Mesenchymal stem cell (in vitro differentiated cells and primary cell): ENCODE data around the gene TRIO.

ENCODE experiments used
- DNase-seq: peaks from one replicate; pipeline ENCODE4 v3.0.0-alpha.2; 2013
- H2AFZ ChIP-seq: one replicate; pipeline ENCODE4 v1.6.1; 2013; ENCODE audit warnings: low read depth, mild to moderate bottlenecking, control low read depth, inconsistent platforms, low read length, moderate library complexity
- H2AK5ac ChIP-seq: 2 replicates; pipeline ENCODE4 v1.6.1; 2013; ENCODE audit warnings: low read length, moderate library complexity, mild to moderate bottlenecking, inconsistent platforms; ENCODE audit not compliant: severe bottlenecking
- H2BK120ac ChIP-seq: one replicate; pipeline ENCODE4 v1.6.1; 2013; ENCODE audit warnings: low read depth, mild to moderate bottlenecking, inconsistent platforms, low read length, moderate library complexity
- H2BK12ac ChIP-seq, 2 experiments: one replicate each; pipeline ENCODE4 v1.6.1; 2013; ENCODE audit warnings: inconsistent platforms in 2 of 2, low read length in 2 of 2, mild to moderate bottlenecking in 2 of 2, moderate library complexity in 2 of 2, control low read depth in 1 of 2
- H2BK15ac ChIP-seq: one replicate; pipeline ENCODE4 v1.6.1; 2013; ENCODE audit warnings: mild to moderate bottlenecking, low read depth, inconsistent platforms; ENCODE audit not compliant: poor library complexity, severe bottlenecking
- H2BK5ac ChIP-seq: 2 replicates; pipeline ENCODE4 v1.6.1; 2013; ENCODE audit warnings: low read depth, mild to moderate bottlenecking, low read length, control low read depth, inconsistent platforms; ENCODE audit not compliant: poor library complexity, severe bottlenecking
- H3K14ac ChIP-seq, 2 experiments: one replicate each; pipeline ENCODE4 v1.6.1; 2013; ENCODE audit warnings: inconsistent platforms in 2 of 2, low read length in 2 of 2, control low read depth in 1 of 2, mild to moderate bottlenecking in 1 of 2, moderate library complexity in 1 of 2
- H3K18ac ChIP-seq, 2 experiments: one replicate each; pipeline ENCODE4 v1.6.1; 2013; ENCODE audit warnings: inconsistent platforms in 2 of 2, low read length in 2 of 2, control low read depth in 1 of 2, low read depth in 1 of 2, mild to moderate bottlenecking in 1 of 2
- H3K23ac ChIP-seq, 2 experiments: one replicate each; pipeline ENCODE4 v1.6.1; 2013; ENCODE audit warnings: inconsistent platforms in 2 of 2, low read length in 2 of 2, mild to moderate bottlenecking in 2 of 2, moderate library complexity in 2 of 2, control low read depth in 1 of 2
- H3K27ac ChIP-seq: 2 replicates; pipeline ENCODE4 v1.5.1; 2013; ENCODE audit warnings: mild to moderate bottlenecking, moderate library complexity, low read length, control low read depth, inconsistent platforms; ENCODE audit not compliant: poor library complexity, severe bottlenecking
- H3K27me3 ChIP-seq, 2 experiments: 2 replicates each; pipeline versions ENCODE4 v1.6.1 to v1.7.0; 2013; ENCODE audit warnings: low read length in 2 of 2, mild to moderate bottlenecking in 2 of 2, moderate library complexity in 2 of 2, control low read depth in 1 of 2, inconsistent platforms in 1 of 2; ENCODE audit not compliant: control insufficient read depth in 1 of 2, insufficient read depth in 1 of 2
- H3K36me3 ChIP-seq, 2 experiments: 2 replicates each; pipeline versions ENCODE4 v1.6.1 to v1.7.0; 2013; ENCODE audit warnings: low read length in 2 of 2, control low read depth in 1 of 2, inconsistent platforms in 1 of 2, low read depth in 1 of 2, mild to moderate bottlenecking in 1 of 2; ENCODE audit not compliant: insufficient read depth in 2 of 2, control insufficient read depth in 1 of 2
- H3K4ac ChIP-seq, 2 experiments: one replicate each; pipeline ENCODE4 v1.6.1; 2013; ENCODE audit warnings: inconsistent platforms in 2 of 2, low read length in 2 of 2, mild to moderate bottlenecking in 2 of 2, moderate library complexity in 2 of 2, control low read depth in 1 of 2, low read depth in 1 of 2
- H3K4me1 ChIP-seq: 2 replicates; pipeline ENCODE4 v1.6.1; 2013; ENCODE audit warnings: low read depth, low read length, control low read depth; ENCODE audit not compliant: control insufficient read depth, insufficient read depth
- H3K4me2 ChIP-seq: 2 replicates; pipeline ENCODE4 v1.6.1; 2013; ENCODE audit warnings: low read length, mild to moderate bottlenecking, inconsistent platforms; ENCODE audit not compliant: poor library complexity, severe bottlenecking
- H3K4me3 ChIP-seq, 2 experiments: 2 replicates each; pipeline versions ENCODE4 v1.5.1 to v1.7.0; 2013; ENCODE audit warnings: low read length in 2 of 2, mild to moderate bottlenecking in 2 of 2, control low read depth in 1 of 2, low read depth in 1 of 2; ENCODE audit not compliant: insufficient read depth in 1 of 2
- H3K79me1 ChIP-seq: replicated peaks from 2 replicates; pipeline ENCODE4 v1.6.1; 2013; ENCODE audit warnings: mild to moderate bottlenecking, control low read depth, low read length, inconsistent platforms; ENCODE audit not compliant: poor library complexity, severe bottlenecking
- H3K9ac ChIP-seq: 2 replicates; pipeline ENCODE4 v1.7.0; 2013; ENCODE audit warnings: mild to moderate bottlenecking, low read length, moderate library complexity
- H3K9me3 ChIP-seq: 2 replicates; pipeline ENCODE4 v1.7.0; 2013; ENCODE audit warnings: mild to moderate bottlenecking, low read length; ENCODE audit not compliant: control insufficient read depth
- H4K8ac ChIP-seq: one replicate; pipeline ENCODE4 v1.6.1; 2013; ENCODE audit warnings: inconsistent platforms, mild to moderate bottlenecking, low read length, moderate library complexity
- H4K91ac ChIP-seq: one replicate; pipeline ENCODE4 v1.6.1; 2013; ENCODE audit warnings: mild to moderate bottlenecking, low read length, inconsistent platforms
- WGBS: methylation state at CpG from one replicate; pipeline ENCODE4 v1.1.7; 2013; ENCODE audit warnings: mixed read lengths; 5-methylcytosine and 5-hydroxymethylcytosine counted together

The TRIO gene

GRCh38 chr5:14417792-14418765 is 274.9 kb downstream of the TRIO start:
- Histone ChIP-seq H2AFZ (no peak overlapping the region), H3K27me3 (no peaks in the 10 kb centered on the region), H3K36me3 (peaks cover 54 to 71% of the 10 kb centered on the region in 2 experiments), H4K8ac (peak overlapping the region; percentile 52), H2AK5ac (peak overlapping the region; percentile 95), H3K9me3 (no peaks in the 10 kb centered on the region), H2BK12ac (peak overlapping the region; percentile 83 to 93), H3K4me3 (peak overlapping the region in 1 of 2 experiments; percentile 43), H2BK120ac (peak overlapping the region; percentile 54), H3K18ac (peak overlapping the region; percentile 70 to 77), H3K79me1 (peaks cover 5% of the 10 kb centered on the region), H3K4ac (peak overlapping the region; percentile 71 to 73), H3K9ac (peak overlapping the region; percentile 81), H3K14ac (peak overlapping the region in 1 of 2 experiments; percentile 87), H3K4me1 (peaks cover 44% of the 10 kb centered on the region), H3K4me2 (no peak overlapping the region), H3K27ac (peak overlapping the region; percentile 94), H4K91ac (peak overlapping the region; percentile 90), H2BK5ac (peak overlapping the region; percentile 85), H2BK15ac (no peak overlapping the region), H3K23ac (peak overlapping the region in 1 of 2 experiments; percentile 27)
- WGBS, result 46% methylated on average over 17 of the region's 17 CpGs
- DNase-seq, result peak; percentile 74

GRCh38 chr5:14419686-14420085 is 276.5 kb downstream of the TRIO start:
- Histone ChIP-seq H3K23ac (no peak overlapping the region), H3K9ac (no peak overlapping the region), H2BK120ac (no peak overlapping the region), H3K36me3 (peaks cover 50 to 65% of the 10 kb centered on the region in 2 experiments), H3K18ac (peak overlapping the region in 1 of 2 experiments; percentile 37), H3K4ac (no peak overlapping the region), H3K27ac (peak overlapping the region; percentile 70), H3K4me1 (peaks cover 44% of the 10 kb centered on the region), H2AK5ac (peak overlapping the region; percentile 10), H4K91ac (no peak overlapping the region), H3K79me1 (peaks cover 5% of the 10 kb centered on the region), H2AFZ (no peak overlapping the region), H3K4me2 (no peak overlapping the region), H3K4me3 (no peak overlapping the region), H4K8ac (no peak overlapping the region), H3K27me3 (no peaks in the 10 kb centered on the region), H2BK15ac (no peak overlapping the region), H2BK12ac (peak overlapping the region in 1 of 2 experiments; percentile 29), H2BK5ac (no peak overlapping the region), H3K9me3 (no peaks in the 10 kb centered on the region), H3K14ac (no peak overlapping the region)
- DNase-seq, result no peak
- 98% methylated on average over 12 of the region's 12 CpGs for WGBS

GRCh38 chr5:14420101-14420811 is 277.1 kb downstream of the TRIO start:
- Histone ChIP-seq H3K23ac (no peak overlapping the region), H3K18ac (no peak overlapping the region), H2BK120ac (no peak overlapping the region), H3K27ac (peak overlapping the region; percentile 70), H2BK5ac (no peak overlapping the region), H2AK5ac (no peak overlapping the region), H3K4me1 (peaks cover 43% of the 10 kb centered on the region), H3K9ac (no peak overlapping the region), H3K9me3 (no peaks in the 10 kb centered on the region), H3K4me3 (no peak overlapping the region), H3K4me2 (no peak overlapping the region), H3K27me3 (no peaks in the 10 kb centered on the region), H2AFZ (no peak overlapping the region), H3K14ac (no peak overlapping the region), H4K91ac (no peak overlapping the region), H4K8ac (no peak overlapping the region), H3K4ac (no peak overlapping the region), H2BK15ac (no peak overlapping the region), H3K36me3 (peaks cover 45 to 65% of the 10 kb centered on the region in 2 experiments), H3K79me1 (peaks cover 3% of the 10 kb centered on the region), H2BK12ac (no peak overlapping the region)
- DNase-seq, result no peak
- WGBS, result 81% methylated on average over 7 of the region's 7 CpGs

- Histone ChIP-seq H4K91ac (no peak overlapping the region), H3K14ac (no peak overlapping the region), H3K27me3 (no peaks in the 10 kb centered on the region), H3K79me1 (peaks cover 7% of the 10 kb centered on the region), H2BK15ac (no peak overlapping the region), H2BK12ac (no peak overlapping the region), H2AFZ (no peak overlapping the region), H3K4me3 (no peak overlapping the region), H4K8ac (peak overlapping the region; percentile 55), H3K4me2 (no peak overlapping the region), H2AK5ac (no peak overlapping the region), H3K23ac (no peak overlapping the region), H3K4ac (no peak overlapping the region), H3K27ac (peak overlapping the region; percentile 2), H2BK120ac (no peak overlapping the region), H3K36me3 (peaks cover 48 to 73% of the 10 kb centered on the region in 2 experiments), H3K9me3 (no peaks in the 10 kb centered on the region), H3K18ac (no peak overlapping the region), H3K9ac (no peak overlapping the region), H3K4me1 (peaks cover 40% of the 10 kb centered on the region), H2BK5ac (no peak overlapping the region)
- DNase-seq, result no peak
- 98% methylated on average over 8 of the region's 8 CpGs for WGBS
These were observed 278.7 kb downstream of the TRIO start for GRCh38 chr5:14421851-14422250.
